Measurements from ENCODE around the gene ZNF567. TPM values are rescaled to one million over a fixed set of nuclear protein-coding genes. Genes with fewer than 3 reads are reported as not detected.

The ZNF567 gene
- 1 to 10 TPM; 2.9 to 8.3 (median 3.8) TPM for total RNA-seq
- long read RNA-seq, donor 1, partial matches to known transcripts, result 0 of 10 reads
- long read RNA-seq, donor 1, other reads (novel, unspliced or antisense), result 8 of 10 reads
- long read RNA-seq, donor 2, partial matches to known transcripts, result 0 of 2 reads
- long read RNA-seq, donor 2, other reads (novel, unspliced or antisense), result 2 of 2 reads

DNA sequence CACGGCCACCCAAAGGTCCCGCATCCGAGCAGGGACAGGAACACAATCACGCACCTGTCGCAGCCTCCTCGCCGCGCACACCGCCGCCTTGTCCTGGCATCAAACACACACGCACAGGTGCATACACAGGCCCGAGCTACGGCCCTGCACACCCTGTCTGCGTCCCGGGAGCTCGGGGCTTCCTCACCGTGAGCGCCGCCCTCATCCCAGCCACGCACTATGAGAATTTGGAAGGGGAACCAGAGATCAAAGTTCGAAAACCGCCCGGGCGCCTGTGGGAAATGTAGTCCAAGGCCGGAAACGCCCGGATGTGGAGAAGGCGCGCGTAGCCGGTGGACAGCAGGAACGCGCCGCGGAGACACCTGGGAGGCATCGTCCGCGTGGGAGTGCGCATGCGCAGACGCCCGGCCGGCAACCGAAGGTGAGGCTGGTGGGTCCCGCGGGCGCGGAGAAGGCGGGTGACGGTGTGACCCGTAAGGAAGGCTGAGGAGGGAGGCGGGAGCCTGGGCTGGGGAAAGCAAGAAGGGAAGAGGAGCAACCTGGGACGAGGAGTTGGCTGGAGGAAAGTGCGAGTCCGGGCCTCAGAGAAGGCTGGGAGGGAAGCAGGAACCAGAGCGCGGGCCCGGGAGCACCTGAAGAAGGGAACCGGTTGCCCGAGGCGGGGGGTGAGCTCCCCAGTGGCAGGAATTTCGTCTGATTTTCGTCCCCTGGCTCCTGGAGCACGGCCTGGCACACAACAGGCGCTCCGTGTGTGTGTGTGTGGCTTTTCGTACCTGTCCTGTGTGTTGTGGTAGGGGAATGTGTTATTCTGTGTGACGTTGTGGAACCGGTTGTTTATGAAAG is at the start of gene ZNF567:
Gene ZNF567, plus strand, starts transcription at position 399 of the 843 bp plus-strand sequence. CDS start 7,256 bp downstream, outside the sequence.
- ATAC-seq, result peak; percentile 99
- Histone ChIP-seq H3K4me3 (peak within 1 kb of the TSS; percentile 52), H3K36me3 (ENCODE audit: low read depth) (peaks cover 4% of the 10 kb centered on the region), H3K9me3 (peaks cover 19% of the 10 kb centered on the region), H3K4me1 (ENCODE audit: low read depth) (peaks cover 6% of the 10 kb centered on the region)
- TF ChIP-seq, protein P1, sequence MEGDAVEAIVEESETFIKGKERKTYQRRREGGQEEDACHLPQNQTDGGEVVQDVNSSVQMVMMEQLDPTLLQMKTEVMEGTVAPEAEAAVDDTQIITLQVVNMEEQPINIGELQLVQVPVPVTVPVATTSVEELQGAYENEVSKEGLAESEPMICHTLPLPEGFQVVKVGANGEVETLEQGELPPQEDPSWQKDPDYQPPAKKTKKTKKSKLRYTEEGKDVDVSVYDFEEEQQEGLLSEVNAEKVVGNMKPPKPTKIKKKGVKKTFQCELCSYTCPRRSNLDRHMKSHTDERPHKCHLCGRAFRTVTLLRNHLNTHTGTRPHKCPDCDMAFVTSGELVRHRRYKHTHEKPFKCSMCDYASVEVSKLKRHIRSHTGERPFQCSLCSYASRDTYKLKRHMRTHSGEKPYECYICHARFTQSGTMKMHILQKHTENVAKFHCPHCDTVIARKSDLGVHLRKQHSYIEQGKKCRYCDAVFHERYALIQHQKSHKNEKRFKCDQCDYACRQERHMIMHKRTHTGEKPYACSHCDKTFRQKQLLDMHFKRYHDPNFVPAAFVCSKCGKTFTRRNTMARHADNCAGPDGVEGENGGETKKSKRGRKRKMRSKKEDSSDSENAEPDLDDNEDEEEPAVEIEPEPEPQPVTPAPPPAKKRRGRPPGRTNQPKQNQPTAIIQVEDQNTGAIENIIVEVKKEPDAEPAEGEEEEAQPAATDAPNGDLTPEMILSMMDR (IDR thresholded peaks at IDR 0.05), result no peak
- peak; percentile 98 to 99 (median 99) for DNase-seq
- intact Hi-C loops (cut with DNase I, micrococcal nuclease), result no loop called here

DNA sequence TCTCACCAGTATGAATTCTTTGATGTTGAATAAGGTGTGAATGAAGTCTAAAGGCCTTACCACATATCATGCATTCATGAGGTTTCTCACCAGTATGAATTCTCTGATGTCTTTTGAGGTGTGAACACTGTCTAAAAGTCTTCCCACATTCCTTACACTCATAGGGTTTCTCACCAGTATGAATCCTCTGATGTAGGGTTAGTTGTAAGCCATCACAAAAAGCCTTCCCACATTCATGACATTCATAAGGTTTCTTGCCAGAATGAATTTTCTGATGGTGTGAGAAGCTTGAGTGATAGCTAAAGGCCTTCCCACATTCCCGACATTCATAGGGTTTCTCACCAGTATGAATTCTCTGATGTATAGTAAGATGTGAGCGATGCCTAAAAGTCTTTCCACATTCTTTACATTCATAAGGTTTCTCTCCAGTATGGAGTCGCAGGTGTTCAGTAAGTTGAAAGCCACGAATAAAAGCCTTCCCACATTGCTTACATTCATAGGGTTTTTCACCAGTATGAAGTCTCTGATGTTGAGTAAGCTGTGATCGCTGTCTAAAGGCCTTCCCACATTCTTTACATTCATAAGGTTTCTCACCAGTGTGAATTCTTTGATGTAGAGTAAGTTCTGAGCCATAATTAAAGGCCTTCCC is 48.4 kb upstream of the ZNF567 start:
- DNase-seq (no peak), ATAC-seq (no peak)
- Histone ChIP-seq H3K4me1 (ENCODE audit: low read depth) (no peaks in the 10 kb centered on the region), H3K9me3 (peaks cover 100% of the 10 kb centered on the region), H3K36me3 (ENCODE audit: low read depth) (no peaks in the 10 kb centered on the region), H3K4me3 (no peak overlapping the region)
- intact Hi-C loops (cut with DNase I, micrococcal nuclease), result no loop called here
- TF ChIP-seq, protein P1 (IDR thresholded peaks at IDR 0.05), result no peak

DNA sequence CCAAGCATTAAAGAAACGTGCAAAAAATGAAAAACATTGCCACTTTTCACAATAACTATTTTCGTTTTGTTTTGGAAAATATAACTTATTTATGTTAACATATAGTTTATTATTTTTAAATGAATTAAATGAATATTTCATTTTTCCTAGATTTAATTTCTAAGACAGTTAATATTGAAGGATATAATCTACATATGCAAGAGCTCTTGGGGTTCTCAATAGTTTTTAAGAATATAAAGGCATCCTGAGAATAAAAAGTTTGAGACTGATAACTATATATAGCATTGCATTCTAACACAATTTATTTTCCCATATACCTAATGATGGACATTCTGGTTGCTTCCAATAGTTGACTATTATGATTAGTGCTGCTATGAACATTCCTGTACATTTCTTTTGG is 40.7 kb upstream of the ZNF567 start:
- no peak for DNase-seq
- Histone ChIP-seq H3K36me3 (ENCODE audit: low read depth) (no peaks in the 10 kb centered on the region), H3K9me3 (peaks cover 100% of the 10 kb centered on the region), H3K4me3 (no peak overlapping the region), H3K4me1 (ENCODE audit: low read depth) (no peaks in the 10 kb centered on the region)
- TF ChIP-seq, protein P1 (IDR thresholded peaks at IDR 0.05), result no peak
- intact Hi-C loops (cut with DNase I, micrococcal nuclease), result no loop called here
- ATAC-seq, result no peak

DNA sequence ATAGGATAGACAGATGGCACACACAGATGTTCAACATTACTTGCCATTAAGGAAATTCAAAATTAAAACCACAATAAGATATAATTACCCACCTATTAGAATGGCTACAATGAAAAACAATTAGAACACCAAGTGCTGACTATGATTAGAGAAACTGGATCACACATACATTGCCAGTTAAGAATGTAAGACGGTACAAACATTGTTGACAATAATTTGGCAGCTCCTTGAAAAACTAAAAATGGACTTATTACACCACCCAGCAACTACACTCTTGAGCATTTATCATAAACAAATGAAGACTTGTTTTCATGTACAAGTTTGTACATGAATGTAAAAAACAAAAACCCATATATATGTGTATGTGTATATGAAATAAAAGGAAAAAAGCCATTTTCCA is 34.5 kb upstream of the ZNF567 start:
- Histone ChIP-seq H3K4me3 (no peak overlapping the region), H3K4me1 (ENCODE audit: low read depth) (no peaks in the 10 kb centered on the region), H3K9me3 (peaks cover 96% of the 10 kb centered on the region), H3K36me3 (ENCODE audit: low read depth) (peaks cover 4% of the 10 kb centered on the region)
- ATAC-seq, result no peak
- no peak for DNase-seq
- intact Hi-C loops (cut with DNase I, micrococcal nuclease), result no loop called here
- TF ChIP-seq, protein P1 (IDR thresholded peaks at IDR 0.05), result no peak

DNA sequence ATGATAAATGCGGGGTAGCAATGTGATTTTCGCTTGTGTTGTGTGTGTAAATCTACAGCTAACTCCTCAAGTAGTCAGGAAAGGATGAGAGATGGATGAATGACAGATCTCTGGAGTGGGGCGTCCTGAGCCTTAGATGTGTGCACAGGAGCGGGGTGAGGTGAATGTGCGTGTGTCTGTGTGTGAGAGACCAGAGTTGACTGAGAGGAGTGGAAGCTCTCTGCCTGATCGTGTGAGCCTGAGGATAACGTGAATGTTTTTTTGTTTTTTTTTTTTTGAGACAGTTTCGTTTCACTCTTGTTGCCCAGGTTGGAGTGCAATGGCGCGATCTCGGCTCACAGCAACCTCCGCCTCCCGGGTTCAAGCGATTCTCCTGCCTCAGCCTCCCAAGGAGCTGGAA is 21.6 kb upstream of the ZNF567 start:
- TF ChIP-seq, protein P1 (IDR thresholded peaks at IDR 0.05), result no peak
- H3K36me3 ChIP-seq (ENCODE audit: low read depth), result peaks cover 3% of the 10 kb centered on the region
- peaks cover 50% of the 10 kb centered on the region for H3K9me3 ChIP-seq
- no peaks in the 10 kb centered on the region for H3K4me1 ChIP-seq (ENCODE audit: low read depth)
- no peak for DNase-seq
- intact Hi-C loops (cut with DNase I, micrococcal nuclease), result no loop called here
- H3K4me3 ChIP-seq, result no peak overlapping the region
- no peak for ATAC-seq

Data from mucosa of descending colon (tissue), 3 donors.